ENCODE results near the gene ARID3A. TPM values are rescaled to one million over a fixed set of nuclear protein-coding genes. Genes with fewer than 3 reads are reported as not detected.

Gene ARID3A
- total RNA-seq, 1 donor from 2014 or later, result 6.7 TPM

GRCh38 chr19:926323-926588 lies 421 bp downstream of the ARID3A start:
- intact Hi-C loops (cut with DNase I), result loop anchor here (10.0 kb wide), 1 partner anchor 319 kb away; the partner anchor contains the start of genes ATP5F1D and MIDN
- ATAC-seq, result no peak
- no peak for DNase-seq (ENCODE audit: missing footprints)

GRCh38 chr19:926589-927350 lies 935 bp downstream of the ARID3A start:
- intact Hi-C loops (cut with DNase I), result loop anchor here (10.0 kb wide), 1 partner anchor 318 kb away; the partner anchor contains the start of genes ATP5F1D and MIDN
- ATAC-seq (peak; percentile 27), DNase-seq (ENCODE audit: missing footprints) (peak; percentile 91)

- intact Hi-C loops (cut with DNase I), result loop anchor here (10.0 kb wide), 1 partner anchor 317 kb away; the partner anchor contains the start of genes ATP5F1D and MIDN
- no peak for DNase-seq (ENCODE audit: missing footprints)
- no peak for ATAC-seq
Observed at GRCh38 chr19:927351-927779, 1.5 kb downstream of the ARID3A start.

DNA sequence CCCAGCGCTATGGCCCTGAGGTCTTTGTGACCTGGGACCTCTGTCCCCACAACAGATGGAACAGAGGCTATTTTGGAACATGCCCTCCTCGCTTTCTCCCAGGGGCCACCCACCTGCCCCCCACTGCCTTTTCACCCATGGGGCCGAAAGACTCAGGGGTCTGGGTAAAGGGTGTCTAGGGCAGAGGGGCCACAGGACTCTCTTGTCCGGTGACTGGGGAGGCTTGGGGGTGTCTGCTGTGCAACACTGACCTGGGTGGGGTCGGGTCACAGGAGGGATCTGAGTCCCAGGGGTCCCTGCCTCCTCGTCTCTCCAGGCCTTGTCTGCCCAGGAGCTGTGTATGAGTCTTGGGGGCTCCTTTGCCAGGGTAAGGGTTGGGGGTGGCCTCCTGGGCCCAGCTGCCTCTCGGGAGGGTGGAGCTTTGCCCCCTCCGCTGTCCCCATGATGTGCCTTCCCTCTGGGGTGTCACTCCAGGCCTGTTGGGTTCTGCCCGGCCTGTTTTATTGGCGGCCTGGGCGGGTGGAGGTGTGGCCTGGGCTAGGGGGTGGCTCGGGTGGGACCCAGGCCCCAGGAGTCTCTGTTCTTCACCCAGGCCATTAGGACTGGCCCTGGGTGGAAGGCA lies 2.1 kb downstream of the ARID3A start:
- ATAC-seq (no peak), DNase-seq (ENCODE audit: missing footprints) (no peak)
- intact Hi-C loops (cut with DNase I), result loop anchor here (10.0 kb wide), 1 partner anchor 317 kb away; the partner anchor contains the start of genes ATP5F1D and MIDN

GRCh38 chr19:928471-929202 lies 2.8 kb downstream of the ARID3A start:
- ATAC-seq (no peak), DNase-seq (ENCODE audit: missing footprints) (no peak)
- intact Hi-C loops (cut with DNase I), result loop anchor here (10.0 kb wide), 1 partner anchor 316 kb away; the partner anchor contains the start of genes ATP5F1D and MIDN

DNA sequence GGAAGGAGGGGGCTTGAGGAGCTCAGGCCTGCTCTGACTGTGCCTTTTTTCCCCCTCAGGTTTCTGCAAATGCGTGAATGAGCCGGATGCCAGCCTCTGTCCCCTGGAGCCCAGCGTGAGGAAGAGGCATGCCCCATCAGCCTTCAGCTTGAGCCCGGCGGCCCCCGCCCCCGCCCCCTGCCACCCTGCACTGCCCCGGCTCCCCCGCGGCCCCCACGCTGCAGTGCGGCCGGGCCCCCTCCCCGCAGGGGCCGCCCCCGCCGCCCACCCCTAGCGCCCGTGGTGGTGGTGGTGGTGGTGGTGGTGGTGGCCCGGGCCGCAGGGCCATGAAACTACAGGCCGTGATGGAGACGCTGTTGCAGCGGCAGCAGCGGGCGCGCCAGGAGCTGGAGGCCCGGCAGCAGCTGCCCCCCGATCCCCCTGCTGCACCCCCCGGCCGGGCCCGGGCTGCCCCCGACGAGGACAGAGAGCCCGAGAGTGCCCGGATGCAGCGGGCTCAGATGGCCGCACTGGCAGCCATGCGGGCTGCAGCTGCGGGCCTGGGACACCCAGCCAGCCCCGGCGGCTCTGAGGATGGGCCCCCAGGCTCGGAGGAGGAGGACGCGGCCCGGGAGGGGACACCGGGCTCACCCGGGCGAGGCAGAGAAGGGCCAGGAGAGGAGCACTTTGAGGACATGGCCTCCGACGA lies 3.5 kb downstream of the ARID3A start:
- ATAC-seq (no peak), DNase-seq (ENCODE audit: missing footprints) (no peak)
- intact Hi-C loops (cut with DNase I), result loop anchor here (10.0 kb wide), 1 partner anchor 315 kb away; the partner anchor contains the start of genes ATP5F1D and MIDN

DNA sequence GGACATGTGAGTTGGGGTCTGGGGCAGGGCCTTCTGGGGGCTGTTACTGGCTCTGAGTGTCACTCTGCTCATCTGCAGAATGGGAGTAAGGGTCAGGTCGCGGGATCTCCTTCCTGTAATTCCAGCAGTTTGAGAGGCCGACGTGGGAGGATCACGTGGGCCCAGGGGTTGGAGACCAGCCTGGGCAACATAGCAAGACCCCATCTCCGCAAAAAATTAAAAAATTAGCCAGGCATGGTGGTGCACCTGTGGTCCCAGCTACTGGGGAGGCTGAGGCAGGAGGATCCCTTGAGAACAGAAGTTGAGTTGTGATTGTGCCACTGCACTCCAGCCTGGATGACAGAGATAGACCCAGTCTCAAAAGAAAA lies 4.0 kb downstream of the ARID3A start:
- no peak for ATAC-seq
- intact Hi-C loops (cut with DNase I), result loop anchor here (10.0 kb wide), 1 partner anchor 315 kb away; the partner anchor contains the start of genes ATP5F1D and MIDN

DNA sequence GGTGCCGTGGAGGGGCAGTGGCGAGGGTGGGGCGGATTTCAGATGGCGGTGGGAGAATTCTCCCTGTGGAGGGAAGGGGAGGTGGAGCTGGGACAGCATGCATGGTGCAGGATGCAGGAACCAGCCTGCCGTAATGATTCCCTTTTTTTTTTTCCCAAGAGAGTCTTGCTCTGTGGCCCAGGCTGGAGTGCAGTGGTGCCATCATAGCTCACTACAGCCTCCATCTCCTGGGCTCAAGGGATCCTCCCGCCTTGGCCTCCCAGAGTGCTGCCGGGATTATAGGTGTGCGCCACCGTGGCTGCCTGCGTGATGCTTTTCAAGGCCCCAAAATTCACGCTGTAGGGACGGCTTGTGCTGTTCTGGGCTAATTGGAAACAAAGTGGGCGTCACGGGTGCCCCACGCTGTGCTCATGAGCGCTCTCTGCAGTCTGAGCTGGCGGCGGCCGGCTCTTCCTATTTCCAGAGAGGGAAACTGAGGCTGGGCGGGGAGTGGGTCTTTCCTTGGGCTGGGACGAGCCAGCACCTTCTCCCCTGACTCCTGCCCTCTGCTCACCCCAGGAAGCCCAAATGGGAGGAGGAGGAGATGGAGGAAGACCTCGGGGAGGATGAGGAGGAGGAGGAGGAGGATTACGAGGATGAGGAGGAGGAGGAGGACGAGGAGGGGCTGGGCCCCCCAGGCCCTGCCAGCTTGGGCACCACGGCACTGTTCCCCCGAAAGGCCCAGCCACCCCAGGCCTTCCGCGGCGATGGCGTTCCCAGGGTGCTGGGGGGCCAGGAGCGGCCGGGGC lies 6.2 kb downstream of the ARID3A start:
- intact Hi-C loops (cut with DNase I), result no loop called here
- no peak for DNase-seq (ENCODE audit: missing footprints)
- no peak for ATAC-seq

More for the DNA sequence above, 4.0 kb downstream of the ARID3A start:
- no peak for DNase-seq (ENCODE audit: missing footprints)

- intact Hi-C loops (cut with DNase I), result no loop called here
- DNase-seq (ENCODE audit: missing footprints) (peak; percentile 89), ATAC-seq (peak; percentile 85)
Observed at GRCh38 chr19:932648-933552, 7.1 kb downstream of the ARID3A start.

DNA sequence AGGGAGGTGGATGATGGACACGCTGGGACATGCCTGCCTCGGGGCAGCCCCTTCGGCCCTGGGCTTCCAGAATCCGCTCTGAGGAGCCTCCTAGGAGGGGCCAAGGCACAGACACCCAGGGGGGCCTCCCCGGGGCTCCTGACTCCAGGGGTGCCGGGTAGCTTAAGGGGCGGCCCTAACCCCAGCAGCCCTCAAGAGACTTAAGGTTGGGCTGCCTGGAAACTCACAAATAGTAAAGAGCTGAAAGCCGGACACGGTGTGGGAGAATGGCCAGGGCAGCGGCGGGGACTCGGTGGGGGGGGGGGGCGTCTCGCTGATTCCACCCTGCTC lies 7.7 kb downstream of the ARID3A start:
- no peak for ATAC-seq
- DNase-seq (ENCODE audit: missing footprints), result no peak
- intact Hi-C loops (cut with DNase I), result no loop called here

DNA sequence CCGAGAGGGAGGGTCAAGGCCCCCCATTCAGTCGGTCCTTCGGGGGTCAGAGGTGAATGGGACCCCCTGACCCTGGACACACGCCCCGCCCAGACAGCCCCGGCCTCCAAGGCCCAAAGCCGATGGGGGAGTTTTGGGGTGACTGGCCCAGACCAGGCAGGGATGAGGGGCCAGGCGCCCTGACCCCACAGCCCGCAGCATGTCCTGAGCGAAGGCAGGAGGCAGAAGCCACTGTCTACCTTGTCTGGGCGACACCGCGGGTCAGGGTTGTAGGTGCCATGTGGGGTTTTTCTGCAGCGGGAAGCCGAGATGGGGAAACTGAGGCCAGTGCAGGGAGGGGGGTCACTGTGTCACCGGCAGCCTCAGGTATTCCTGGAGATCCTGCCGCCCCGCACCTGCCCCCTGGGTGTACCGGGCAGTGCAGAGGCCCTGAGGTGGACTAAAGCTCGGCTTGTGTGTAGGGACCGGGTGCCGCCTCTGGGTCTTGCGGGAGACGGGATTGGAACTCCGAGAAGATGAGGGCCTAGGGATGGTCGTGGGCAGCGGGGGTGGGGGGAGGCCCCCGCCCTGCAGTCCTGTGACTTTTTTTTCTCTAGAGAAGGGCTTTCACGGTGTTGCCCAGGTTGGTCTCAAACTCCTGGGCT lies 8.5 kb downstream of the ARID3A start:
- DNase-seq (ENCODE audit: missing footprints), result no peak

DNA sequence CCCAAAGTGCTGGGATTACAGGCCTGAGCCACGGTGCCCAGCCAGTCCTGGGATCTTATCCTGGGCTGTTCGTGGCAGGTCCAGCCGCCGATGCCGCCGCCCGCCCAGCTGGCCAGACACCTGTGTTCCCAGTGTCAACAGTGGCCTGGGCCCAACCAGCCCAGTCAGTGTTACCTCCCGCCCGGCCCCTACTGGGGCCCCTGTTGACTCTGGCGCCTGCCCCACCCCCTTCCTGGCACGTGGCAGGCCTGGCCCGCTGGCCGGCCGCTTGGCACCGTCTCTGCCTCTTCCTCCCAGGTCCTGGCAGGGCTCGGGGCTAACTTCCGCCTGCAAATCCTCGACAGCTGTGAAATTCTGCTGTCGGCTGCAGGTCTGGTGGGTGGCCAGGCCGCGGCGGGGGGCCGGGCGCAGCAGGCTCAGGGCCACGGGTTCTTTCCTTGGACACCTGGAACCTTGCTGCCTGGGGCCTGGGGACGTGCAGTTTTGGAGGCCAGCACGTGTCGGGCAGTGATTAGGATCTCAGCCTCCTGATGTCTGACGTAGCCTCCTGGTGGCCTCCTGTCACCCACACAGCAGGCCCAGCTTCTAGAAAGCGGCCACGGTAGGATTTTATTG lies 9.1 kb downstream of the ARID3A start:
- peak; percentile 87 for ATAC-seq
- intact Hi-C loops (cut with DNase I), result no loop called here
- peak; percentile 93 for DNase-seq (ENCODE audit: missing footprints)

More for the DNA sequence above, 8.5 kb downstream of the ARID3A start:
- intact Hi-C loops (cut with DNase I), result no loop called here
- ATAC-seq, result no peak

DNA sequence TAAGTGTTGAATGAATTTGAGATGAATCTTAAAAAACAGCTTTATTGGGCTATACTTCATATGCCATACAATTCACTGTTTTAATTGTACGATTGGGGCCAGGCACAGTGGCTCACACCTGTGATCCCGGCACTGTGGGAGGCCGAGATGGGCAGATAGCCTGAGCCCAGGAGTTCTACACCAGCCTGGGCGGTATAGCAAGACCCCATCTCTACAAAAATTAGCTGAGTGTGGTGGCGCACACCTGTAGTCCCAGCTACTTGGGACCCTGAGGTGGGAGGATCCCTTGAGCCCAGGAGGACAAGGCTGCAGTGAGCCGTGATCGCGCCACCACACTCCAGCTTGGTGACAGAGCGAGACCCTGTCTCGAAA lies 10.3 kb downstream of the ARID3A start:
- ATAC-seq, result no peak
- no peak for DNase-seq (ENCODE audit: missing footprints)
- intact Hi-C loops (cut with DNase I), result no loop called here

GRCh38 chr19:937259-937694 lies 11.4 kb downstream of the ARID3A start:
- DNase-seq (ENCODE audit: missing footprints), result no peak
- intact Hi-C loops (cut with DNase I), result no loop called here
- no peak for ATAC-seq

GRCh38 chr19:938233-938923 lies 12.5 kb downstream of the ARID3A start:
- intact Hi-C loops (cut with DNase I), result no loop called here
- ATAC-seq, result no peak
- no peak for DNase-seq (ENCODE audit: missing footprints)

GRCh38 chr19:939439-939838 lies 13.6 kb downstream of the ARID3A start:
- no peak for DNase-seq (ENCODE audit: missing footprints)
- ATAC-seq, result no peak
- intact Hi-C loops (cut with DNase I), result no loop called here
